Activated CD8-positive, alpha-beta memory T cell treated with anti-CD3 and anti-CD28 coated beads, Interleukin-2, amount 50 U/mL, for 4 hours (primary cell): ENCODE results near the gene PLSCR5.

Experiments
- DNase-seq: peaks from one replicate; pipeline ENCODE4 v3.0.0-alpha.2; 2020

Gene PLSCR5, protein sequence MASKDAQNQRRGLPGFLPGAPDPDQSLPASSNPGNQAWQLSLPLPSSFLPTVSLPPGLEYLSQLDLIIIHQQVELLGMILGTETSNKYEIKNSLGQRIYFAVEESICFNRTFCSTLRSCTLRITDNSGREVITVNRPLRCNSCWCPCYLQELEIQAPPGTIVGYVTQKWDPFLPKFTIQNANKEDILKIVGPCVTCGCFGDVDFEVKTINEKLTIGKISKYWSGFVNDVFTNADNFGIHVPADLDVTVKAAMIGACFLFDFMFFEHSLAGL

DNA sequence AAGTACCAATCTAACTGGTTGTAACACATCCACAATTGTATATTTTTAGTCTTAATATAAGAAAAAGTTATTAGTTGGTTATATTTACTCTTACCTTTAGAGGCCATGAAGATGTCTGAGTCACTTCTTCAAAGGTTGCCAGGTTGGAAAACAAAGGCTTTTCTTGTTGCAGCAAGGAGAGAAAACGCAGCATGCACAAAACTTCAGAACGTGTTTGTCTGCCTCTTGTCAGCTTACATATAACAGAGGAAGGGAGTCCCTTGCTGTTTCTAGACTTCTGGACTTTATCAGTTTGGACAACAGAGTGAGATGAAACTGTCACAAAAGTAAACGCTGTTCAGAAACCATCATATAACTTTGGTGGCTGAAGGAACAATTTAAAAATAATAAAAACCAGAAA lies at the start of gene PLSCR5:
Gene PLSCR5, minus strand, starts transcription at position 241 of the 400 bp plus-strand sequence. Its CDS starts 134 bp downstream, at position 107.
- DNase-seq: no peak

DNA sequence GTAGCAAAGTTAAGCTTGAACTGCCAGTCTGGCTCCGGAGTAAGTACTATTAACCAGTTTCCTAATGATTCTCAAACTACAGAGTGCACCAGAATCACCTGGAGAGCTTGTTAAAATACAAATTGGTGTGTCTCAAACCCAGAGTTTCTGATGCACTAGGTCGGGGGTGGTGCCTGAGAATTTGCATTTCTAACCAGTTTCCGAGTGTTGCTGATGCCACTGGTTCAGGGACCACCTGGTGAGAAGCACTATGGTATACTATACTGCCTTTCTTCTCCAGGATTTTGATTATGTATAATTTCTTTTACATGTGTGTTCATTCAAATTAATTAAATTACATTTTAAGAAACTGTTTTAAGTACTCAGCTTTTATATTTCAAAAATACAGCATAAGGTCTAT lies 48.8 kb upstream of the PLSCR5 start:
- no peak for DNase-seq

DNA sequence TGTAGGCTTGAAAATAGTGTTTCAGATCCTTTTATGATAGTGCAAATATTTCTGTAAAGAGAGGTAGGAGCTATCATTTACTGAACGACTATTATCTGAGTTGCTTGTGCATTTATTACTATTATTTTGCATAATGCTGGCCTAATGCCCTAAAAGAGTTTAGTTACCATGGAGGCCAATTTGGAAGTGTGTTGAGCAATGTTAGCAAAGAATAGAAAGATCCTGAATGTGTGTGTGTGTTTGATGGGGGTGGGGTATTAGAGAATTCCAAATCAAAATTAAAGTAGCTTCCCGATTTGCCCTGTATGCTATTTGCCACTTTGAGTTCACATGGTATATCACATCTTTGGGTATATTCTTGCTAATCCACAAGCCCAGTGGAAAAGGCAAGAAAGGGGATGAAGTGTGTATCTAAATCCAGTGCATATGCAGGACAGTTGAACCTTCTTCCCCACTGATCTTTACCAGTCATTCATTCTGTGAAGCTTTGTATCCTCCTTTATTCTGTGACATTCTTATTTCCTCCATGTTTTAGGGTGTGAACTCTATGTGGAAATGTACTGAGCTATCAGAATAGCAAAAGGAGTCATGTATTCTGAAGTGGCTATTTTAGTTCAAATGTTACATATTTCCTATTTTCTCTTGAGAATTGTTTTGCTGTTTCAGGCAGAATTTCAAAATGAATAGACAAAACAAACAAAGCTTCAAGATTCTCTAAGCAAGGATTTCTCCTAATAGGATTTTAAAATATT lies 45.7 kb upstream of the PLSCR5 start:
- no peak for DNase-seq

DNA sequence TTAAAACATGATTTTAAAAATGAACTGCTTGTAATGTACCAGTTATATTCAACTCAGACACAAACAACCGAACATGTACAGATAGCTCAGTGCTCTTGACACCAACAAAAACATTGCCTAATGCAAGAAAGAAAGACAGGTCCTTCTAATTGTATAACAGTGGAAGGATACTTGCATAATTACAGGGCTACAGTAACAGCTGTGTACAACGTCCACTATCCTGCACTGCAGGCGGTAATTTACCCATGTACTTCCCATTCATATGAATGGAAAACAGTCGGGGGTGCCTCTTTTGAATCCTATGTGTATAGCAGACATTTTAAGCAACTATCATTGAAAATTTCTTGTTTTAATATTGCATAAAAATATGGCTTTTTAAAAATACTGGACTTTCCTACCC lies 41.1 kb upstream of the PLSCR5 start:
- DNase-seq: no peak

DNA sequence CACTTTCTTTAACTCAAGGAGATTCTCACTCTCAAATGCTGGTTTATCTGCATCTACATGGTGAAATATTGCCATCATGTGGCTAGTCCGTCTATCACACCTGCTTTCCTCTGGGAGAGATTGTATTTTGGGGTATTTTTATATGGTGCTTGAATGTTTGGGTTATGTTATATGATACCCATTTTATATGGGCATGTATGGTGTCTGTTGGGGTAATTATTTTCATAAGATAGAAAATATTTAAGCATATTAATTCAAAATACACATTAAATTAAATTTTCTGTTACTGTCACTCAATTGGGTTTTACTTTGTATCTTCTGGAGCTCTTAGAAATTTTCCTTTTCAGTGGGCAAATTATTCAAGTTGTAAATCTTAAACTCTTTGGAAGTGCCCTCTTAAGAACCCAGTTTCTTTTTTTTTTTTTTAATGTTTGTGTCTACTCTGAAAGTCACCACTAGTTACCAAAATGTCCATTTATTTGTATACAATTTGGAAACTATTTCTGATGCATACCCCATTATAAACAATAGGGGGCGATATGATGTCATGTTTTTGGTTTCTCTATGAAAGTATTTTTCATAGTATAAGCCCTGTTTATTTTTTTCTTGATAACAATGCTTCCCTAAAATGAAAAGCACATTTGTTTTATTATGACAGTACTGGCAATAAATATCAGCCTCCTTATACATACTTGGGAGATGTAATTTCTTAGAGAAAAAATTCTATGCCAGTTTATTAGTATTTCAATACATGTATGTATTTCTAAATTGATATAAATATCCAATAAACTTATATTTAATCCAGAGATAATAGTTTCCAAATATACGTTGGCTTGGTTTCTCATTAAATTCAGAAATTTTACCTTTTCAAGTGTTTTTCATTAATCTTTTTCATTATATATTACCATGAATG lies 36.1 kb upstream of the PLSCR5 start:
- DNase-seq: no peak

DNA sequence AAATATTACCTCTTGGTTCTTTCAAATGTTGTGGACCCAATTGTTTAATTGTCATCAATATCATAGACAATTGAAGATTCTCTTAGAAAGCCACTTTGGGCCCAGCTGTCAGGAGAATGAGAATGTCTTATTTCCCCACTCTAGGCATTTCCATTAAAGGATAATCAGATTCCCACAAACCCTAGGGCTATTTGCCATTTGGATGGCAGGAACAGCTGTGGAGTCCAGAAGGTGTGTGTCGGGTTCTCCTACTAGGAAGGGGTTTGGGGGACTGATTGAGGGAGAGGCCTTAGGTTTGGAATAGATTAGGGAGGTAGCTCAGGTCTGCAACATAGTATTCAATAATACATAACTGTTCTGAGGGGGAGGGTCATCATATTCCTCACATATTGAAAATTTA lies 35.2 kb upstream of the PLSCR5 start:
- no peak for DNase-seq

DNA sequence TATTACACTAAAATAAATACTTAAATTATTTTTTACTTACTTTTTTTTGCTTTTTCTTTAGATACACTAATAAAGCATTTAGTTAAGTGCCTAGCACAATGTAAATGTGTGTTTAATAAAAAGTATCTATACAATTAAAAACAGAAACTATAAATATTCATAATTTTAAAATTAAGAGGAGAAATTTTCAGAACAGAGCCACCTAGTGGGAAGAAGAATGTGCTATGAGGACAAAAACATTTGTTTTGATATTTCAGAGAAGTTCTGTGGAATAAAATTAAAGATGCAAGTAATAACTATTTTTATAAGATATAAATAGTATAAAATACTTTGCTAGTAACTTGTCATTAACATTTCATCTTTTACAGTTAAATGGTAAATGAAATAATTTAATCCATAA lies 33.6 kb upstream of the PLSCR5 start:
- no peak for DNase-seq

DNA sequence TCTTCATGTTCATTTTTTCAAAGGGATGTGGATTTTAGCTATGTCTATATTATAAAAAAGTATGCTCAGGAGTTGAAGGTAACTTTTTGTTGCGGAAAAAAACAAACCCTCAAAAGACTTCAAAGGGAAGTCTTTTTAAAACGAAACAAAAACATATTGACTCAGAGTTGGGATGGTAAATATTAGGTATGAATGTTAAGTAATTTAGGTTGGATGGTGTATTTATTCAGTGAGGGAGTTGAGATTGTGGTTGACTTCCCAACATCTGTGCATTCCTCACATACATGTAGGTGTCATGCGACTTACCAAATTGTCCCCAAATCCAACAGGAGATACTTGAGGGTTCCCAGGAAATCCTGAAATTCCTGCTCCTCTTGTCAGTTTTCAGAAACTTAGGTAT lies 32.7 kb upstream of the PLSCR5 start:
- no peak for DNase-seq

DNA sequence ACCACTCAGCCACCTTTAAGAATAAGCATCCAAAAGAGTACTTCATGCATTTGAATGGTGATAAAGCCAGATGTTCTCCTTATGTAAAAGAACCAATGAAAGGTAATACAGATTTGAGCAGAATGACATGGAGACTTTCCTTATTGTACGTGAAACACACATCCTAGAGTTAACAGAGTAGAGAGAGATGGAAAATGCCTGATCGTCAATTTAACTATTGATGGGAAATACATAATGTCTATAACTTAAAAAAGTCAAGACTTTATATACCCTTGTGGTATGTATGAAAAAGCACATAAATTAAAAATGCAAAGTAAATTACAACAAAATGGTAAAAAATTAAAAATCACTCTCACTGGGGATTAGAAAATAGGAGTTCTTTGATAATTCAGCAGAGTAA lies 31.7 kb upstream of the PLSCR5 start:
- no peak for DNase-seq

DNA sequence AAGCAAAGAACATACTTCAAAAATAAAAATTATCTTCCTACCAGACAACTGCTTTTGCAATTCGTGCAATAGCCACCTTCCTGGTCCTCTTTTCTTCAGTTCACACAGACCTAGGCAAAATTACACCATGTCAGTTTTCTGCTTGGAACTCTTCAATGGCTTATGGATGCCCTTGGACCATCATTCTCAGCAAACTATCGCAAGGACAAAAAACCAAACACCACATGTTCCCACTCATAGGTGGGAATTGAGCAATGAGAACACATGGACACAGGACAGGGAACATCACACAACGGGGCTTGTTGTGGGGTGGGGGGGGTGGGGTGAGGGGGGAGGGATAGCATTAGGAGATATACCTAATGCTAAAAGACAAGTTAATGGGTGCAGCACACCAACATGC lies 29.2 kb upstream of the PLSCR5 start:
- no peak for DNase-seq

DNA sequence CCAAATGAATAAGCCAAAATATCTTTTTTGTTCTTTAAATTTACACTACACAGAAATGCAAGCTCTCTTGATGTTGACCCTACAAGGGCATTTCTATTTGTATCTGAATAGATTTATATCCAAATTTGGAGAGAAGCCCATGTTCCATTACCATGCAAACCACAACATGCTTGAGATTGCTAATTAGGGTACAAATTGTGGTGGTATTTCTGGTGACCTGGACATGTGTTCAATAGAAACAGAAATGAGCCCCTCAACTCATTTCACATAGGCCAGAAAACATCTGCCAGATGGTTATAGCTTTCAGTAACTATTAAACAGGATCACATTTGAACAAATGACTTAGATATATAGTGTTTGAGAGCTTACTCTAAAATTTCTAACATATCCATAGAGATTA lies 23.5 kb upstream of the PLSCR5 start:
- no peak for DNase-seq

DNA sequence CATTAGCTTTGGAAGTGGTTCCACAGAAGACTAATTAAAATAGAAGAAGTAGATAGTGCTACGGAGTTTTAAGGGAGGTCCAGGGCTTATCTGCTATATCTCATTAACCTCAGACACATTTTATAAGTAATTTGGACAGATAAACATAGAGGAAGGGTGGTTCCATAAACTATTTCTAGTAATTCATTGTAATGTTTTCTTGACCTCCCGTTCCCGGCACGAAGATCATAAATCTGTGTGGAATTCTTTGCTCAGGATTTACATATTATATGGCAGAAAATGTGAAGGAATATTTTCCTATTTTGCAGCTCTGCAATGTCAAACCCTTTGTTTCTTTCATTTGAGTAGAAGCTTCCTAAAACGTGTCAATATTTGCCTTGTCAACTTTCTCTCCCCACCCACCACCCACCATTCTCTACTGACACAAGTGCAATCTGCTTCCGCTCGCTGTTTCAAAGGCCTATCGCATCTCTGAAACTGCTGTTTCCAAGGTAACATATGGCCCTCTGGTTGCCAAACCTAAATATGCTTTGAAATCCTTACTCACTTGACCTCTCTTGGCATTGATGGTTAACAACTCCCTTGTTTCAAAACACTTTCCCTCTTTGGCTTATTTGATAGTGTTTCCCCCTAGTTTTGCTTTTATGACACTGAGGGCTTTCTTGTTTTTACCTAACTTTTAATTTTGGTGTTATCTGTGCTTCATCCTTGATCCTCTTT lies 21.4 kb upstream of the PLSCR5 start:
- DNase-seq: no peak

DNA sequence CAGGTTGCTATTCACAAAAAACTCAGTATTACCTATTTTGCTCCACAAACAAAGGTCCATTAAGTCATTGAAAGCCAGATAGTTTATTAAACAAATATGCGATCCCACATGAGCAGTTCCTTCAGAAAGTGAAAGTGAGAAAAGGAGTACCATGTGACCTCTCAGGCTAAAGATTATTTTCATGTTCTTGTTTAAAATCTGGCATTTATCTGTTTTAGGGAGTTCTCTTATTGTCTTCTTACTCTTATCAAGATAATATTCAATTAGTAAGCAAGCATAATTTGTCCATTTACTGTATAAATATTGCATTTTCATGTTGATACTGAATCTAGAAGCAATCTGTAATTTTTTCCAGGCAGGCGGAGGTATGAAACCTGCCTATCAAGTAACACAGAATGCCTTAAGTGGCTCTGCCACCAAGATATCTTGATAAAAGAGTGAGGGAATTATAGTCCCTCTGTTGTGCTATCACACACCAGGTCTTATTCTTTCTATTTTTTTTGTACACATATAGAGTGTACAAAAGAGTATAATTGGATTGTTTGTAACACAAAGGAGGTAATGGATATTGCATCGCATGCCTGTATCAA lies 20.1 kb upstream of the PLSCR5 start:
- DNase-seq: no peak

DNA sequence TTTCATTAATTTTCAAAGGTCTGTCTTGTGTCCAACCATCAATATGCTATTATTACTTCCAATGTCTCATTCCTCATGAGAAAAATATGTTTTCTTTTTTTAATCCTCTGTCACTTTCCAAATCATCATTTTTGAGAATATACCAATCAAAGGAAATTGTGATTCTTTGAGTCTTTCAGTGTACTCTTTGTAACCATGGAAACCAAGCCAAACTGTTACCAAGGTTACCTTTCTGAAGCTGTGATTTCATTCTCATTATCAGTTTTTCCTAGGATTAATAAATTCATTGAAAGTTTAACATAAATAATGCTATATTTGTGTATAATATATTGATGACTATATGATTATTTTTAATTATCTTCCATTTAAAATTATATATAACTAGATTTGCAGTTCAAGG lies 16.6 kb upstream of the PLSCR5 start:
- DNase-seq: no peak

DNA sequence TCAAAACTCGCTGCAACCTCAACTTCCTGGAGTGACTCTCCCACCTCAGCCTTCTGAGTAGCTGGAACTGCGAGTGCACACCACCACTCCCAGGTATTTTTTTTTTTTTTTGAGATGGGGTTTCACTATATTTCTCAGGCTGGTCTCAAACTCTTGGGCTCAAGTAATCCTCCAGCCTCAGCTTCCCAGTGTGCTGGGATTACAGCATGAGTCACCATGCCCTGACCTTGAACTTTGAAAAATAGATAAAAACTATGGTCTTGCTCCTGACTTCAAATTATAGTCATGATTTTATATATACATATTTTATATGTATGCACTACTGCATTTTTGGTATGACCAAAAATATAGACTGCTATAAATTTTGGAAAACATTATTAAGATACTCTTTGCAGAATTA lies 6.9 kb upstream of the PLSCR5 start:
- DNase-seq: no peak

DNA sequence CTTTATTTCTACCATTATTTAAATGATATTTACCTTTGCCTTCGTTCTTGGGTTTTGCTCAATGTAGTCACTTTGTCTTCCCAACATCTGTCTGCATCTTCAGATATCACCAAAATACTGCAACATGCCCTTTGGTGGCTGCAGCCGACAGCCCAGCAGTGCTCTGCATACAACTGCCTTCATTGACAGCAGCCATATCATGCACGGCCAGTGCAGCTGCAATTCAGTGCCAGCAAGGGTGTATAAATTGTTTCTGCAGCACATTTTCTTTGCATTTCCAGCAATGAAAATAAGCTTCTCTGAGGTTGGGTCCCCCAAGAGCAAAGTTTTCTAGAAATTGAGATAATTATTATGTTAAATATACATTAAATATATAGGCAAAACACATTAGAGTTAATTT lies 6.0 kb upstream of the PLSCR5 start:
- DNase-seq: no peak

DNA sequence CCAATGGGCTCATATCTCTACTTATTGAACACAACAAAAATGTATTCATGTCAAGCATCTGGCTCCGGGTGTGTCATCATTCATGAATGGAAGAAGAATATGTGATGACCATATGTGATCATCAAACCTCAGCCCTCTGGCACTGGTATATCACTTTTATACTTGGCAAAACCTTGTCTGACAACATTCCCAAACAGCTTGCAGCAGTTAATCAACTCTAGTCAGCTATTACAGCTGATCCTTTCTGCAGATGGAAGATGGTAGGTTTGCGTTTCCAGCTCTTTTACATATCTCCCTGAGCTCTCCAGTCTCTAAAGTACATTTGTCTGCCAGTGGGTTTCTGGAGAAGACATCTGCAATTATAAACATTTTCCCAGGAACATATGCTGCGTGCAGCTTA lies 6.6 kb downstream of the PLSCR5 start:
- no peak for DNase-seq

DNA sequence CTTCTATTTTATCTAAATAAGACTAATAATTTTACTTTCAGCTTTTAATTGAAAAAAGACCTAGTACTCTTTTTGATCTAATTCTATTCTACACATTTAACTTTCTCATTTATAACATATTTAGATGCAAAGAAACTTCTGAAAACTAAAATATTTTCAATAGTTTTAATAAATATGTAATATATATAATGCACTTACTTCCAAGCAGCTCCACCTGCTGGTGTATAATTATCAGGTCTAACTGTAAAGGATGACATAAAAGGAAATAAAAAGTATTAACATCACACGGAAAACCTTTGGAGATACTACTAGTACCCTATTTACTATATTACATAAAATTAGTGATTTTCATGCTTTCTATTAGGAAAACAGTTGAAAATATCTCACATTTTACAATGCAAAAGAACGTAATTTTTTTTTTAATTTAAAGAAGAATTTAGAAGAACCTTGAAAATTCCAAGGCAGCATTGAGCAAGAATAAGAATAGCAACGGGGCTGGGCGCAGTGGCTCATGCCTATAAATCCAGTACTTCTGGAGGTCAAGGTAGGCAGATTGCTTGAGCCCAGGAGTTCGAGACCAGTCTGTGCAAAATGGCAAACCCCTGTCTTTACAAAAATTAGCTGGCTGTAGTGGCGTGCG lies 10.2 kb downstream of the PLSCR5 start:
- DNase-seq: no peak

DNA sequence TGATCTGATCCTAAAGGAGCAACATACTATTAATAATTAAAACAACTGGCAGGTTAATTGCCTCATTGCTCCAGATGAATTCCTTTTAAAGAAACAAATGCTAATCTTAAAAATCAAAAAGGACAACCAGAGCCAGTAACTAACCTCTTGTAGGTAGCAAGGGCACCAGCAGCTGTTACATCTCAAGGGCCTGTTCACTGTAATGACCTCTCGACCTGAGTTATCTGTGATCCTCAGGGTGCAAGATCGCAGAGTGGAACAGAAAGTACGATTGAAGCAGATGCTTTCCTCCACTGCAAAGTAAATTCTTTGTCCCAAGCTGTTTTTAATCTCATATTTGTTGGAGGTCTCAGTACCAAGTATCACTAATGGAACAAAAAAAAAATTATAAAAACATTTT lies 11.4 kb downstream of the PLSCR5 start:
- DNase-seq: no peak

DNA sequence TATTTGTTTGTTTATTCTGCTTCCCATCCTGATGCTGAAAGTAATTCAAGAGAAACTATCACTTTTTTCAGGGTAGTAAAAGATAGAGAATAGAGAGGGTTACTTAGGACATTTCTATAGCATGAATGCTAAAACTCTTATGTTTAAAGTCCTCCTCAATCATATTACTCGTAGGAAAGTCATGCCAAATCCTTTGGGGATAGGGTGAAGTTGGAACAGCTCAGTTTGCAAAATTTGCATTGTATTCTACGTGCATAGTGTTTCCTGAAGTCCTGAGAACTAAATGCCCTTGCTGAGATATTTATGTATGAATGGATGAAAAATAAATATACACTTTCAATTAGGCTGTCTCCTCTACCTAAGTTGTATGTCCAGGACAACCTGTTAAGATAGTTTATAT lies 14.6 kb downstream of the PLSCR5 start:
- no peak for DNase-seq

DNA sequence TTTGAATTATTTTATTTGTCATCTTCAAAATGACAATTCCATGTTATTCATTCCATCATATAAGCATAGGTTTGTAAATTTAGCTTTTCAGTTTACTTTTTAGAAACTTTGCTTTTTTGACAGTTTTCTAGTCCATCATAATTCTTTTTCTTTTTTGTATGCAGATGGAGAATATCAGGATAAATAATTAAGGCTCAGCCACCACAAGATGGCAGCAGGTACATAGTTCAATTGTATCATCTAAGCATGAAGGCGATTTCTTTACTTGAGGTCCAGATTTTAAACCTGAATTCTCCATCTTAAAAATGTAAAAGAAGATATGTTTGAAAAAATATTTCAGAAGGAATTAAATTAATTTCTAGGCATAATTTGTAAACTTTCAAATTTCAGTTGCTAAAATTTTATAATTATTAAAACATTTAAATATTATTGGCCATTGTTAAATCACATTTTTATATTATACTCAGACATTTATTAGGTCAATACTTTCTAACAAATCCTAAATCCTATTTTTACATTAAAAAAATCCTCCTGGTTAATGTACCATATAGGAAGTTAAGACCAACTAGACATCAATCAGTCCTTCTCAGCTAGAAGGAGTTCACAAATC lies 15.1 kb downstream of the PLSCR5 start:
- no peak for DNase-seq

DNA sequence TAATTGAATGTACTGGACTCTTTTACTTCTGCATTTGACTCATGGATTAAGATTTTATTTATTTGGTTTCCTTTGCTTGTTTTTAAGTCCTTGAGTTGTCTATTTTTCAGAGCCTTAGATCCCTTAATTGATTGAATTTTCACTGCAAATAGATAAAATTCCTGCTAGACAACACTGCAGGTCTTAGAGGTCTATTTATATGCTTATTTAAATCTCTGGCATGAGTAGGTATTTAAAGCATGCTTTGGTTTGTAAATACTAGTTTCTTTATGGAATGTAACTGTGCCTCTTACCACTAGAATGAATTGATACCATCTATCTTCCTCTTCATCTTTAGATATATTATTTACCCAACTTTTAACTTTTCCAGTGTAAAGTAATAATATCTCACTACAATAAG lies 20.0 kb downstream of the PLSCR5 start:
- DNase-seq: no peak
